Type B pancreatic cell (in vitro differentiated cells): ENCODE results near the gene COL2A1. TPM values are rescaled to one million over a fixed set of nuclear protein-coding genes. Genes with fewer than 3 reads are reported as not detected.
A peak's percentile ranks its signal among the peaks of the same experiment; 100 is the strongest.

Experiments used
- DNase-seq: peaks from one replicate; pipeline ENCODE4 v3.0.0; 2021; ENCODE audit warnings: mixed read lengths; ENCODE audit not compliant: unreplicated experiment; ENCODE audit errors: extremely low spot score
- H3K27ac Mint-ChIP-seq: 2 replicates; pipeline ENCODE4 v1.8.0; 2021; ENCODE audit warnings: mild to moderate bottlenecking, mixed read lengths
- H3K27me3 Mint-ChIP-seq: 2 replicates; pipeline ENCODE4 v1.8.0; 2021; ENCODE audit warnings: mixed read lengths
- H3K36me3 Mint-ChIP-seq: 2 replicates; pipeline ENCODE4 v1.8.0; 2021; ENCODE audit warnings: mixed read lengths
- H3K4me1 Mint-ChIP-seq: one replicate; pipeline ENCODE4 v1.8.0; 2021; ENCODE audit warnings: mixed read lengths; ENCODE audit not compliant: unreplicated experiment
- H3K4me3 Mint-ChIP-seq: 2 replicates; pipeline ENCODE4 v1.8.0; 2021; ENCODE audit warnings: mild to moderate bottlenecking, mixed read lengths
- H3K9me3 Mint-ChIP-seq: 2 replicates; pipeline ENCODE4 v1.8.0; 2021; ENCODE audit warnings: mixed read lengths
- CTCF ChIP-seq: fragments of 200-600 bp; sonication (generic); conservative IDR thresholded peaks from 2 replicates; pipeline ENCODE4 v1.5.0; 2021; ENCODE audit warnings: antibody characterized with exemption, mild to moderate bottlenecking
- total RNA-seq: library from RNA; stranded (reverse); gene quantifications from 2 replicates; pipeline ENCODE4 v1.2.1, GENCODE V29; 2021; ENCODE audit warnings: low replicate concordance

The COL2A1 gene
- total RNA-seq, 1 donor from 2014 or later, result 227 TPM

- Mint-ChIP-seq H3K4me3 (no peak overlapping the region), H3K27me3 (no peaks in the 10 kb centered on the region), H3K9me3 (no peaks in the 10 kb centered on the region), H3K27ac (no peak overlapping the region), H3K4me1 (peaks cover 21% of the 10 kb centered on the region), H3K36me3 (peaks cover 6% of the 10 kb centered on the region)
- DNase-seq, result no peak
- no peak for TF ChIP-seq CTCF
These were observed 12.9 kb downstream of the COL2A1 start for GRCh38 chr12:47991106-47992061.

GRCh38 chr12:47990351-47991105, 13.7 kb downstream of the COL2A1 start:
- no peak overlapping the region for H3K27ac Mint-ChIP-seq
- H3K27me3 Mint-ChIP-seq, result no peaks in the 10 kb centered on the region
- no peak overlapping the region for H3K4me3 Mint-ChIP-seq
- no peaks in the 10 kb centered on the region for H3K9me3 Mint-ChIP-seq
- H3K4me1 Mint-ChIP-seq, result peaks cover 21% of the 10 kb centered on the region
- peaks cover 6% of the 10 kb centered on the region for H3K36me3 Mint-ChIP-seq
- no peak for TF ChIP-seq CTCF
- DNase-seq, result no peak

GRCh38 chr12:47989666-47990065, 14.6 kb downstream of the COL2A1 start:
- H3K27me3 Mint-ChIP-seq, result no peaks in the 10 kb centered on the region
- no peak for DNase-seq
- no peaks in the 10 kb centered on the region for H3K9me3 Mint-ChIP-seq
- no peak overlapping the region for H3K4me3 Mint-ChIP-seq
- peaks cover 2% of the 10 kb centered on the region for H3K36me3 Mint-ChIP-seq
- no peak overlapping the region for H3K27ac Mint-ChIP-seq
- no peak for TF ChIP-seq CTCF
- H3K4me1 Mint-ChIP-seq, result peaks cover 21% of the 10 kb centered on the region

- H3K4me1 Mint-ChIP-seq, result peaks cover 21% of the 10 kb centered on the region
- no peak overlapping the region for H3K4me3 Mint-ChIP-seq
- H3K9me3 Mint-ChIP-seq, result no peaks in the 10 kb centered on the region
- no peak for DNase-seq
- no peak overlapping the region for H3K27ac Mint-ChIP-seq
- TF ChIP-seq CTCF, result no peak
- no peaks in the 10 kb centered on the region for H3K36me3 Mint-ChIP-seq
- no peaks in the 10 kb centered on the region for H3K27me3 Mint-ChIP-seq
These were observed 15.3 kb downstream of the COL2A1 start for GRCh38 chr12:47989023-47989417.

- Mint-ChIP-seq H3K4me1 (peaks cover 21% of the 10 kb centered on the region), H3K9me3 (no peaks in the 10 kb centered on the region), H3K36me3 (no peaks in the 10 kb centered on the region), H3K27me3 (no peaks in the 10 kb centered on the region), H3K27ac (no peak overlapping the region), H3K4me3 (peak overlapping the region; percentile 68)
- no peak for TF ChIP-seq CTCF
- no peak for DNase-seq
These were observed 15.9 kb downstream of the COL2A1 start for GRCh38 chr12:47988073-47989022.
